Measurements from ENCODE around the gene C1QTNF12. TPM values are rescaled to one million over a fixed set of nuclear protein-coding genes. Genes with fewer than 3 reads are reported as not detected.
A peak's percentile ranks its signal among the peaks of the same experiment; 100 is the strongest.

The C1QTNF12 gene
- total and polyA plus RNA-seq, 7 donors: 0.13 to 1.4 (median 0.86) TPM

GRCh38 chr1:1268284-1268682 is 21.8 kb upstream of the C1QTNF12 start:
- Histone ChIP-seq H3K9me3 (no peaks in the 10 kb centered on the region), H3K36me3 (ENCODE audit: insufficient read depth in 1 of 2, low read depth in 1 of 2) (peaks cover 0 to 58% of the 10 kb centered on the region in 2 donors), H3K27me3 (ENCODE audit: insufficient read depth in 3 of 3, low read length in 2 of 3) (no peaks in the 10 kb centered on the region), H3K4me3 (no peak overlapping the region), H3K27ac (no peak overlapping the region), H3K4me1 (peaks cover 35% of the 10 kb centered on the region)
- no peak for TF ChIP-seq CTCF (IDR thresholded peaks at IDR 0.05)
- DNase-seq: no peak
- 91 to 96% (median 91%) methylated on average over 13 of the region's 13 CpGs for WGBS, 3 donors
- intact Hi-C loops (cut with DNase I): no loop called here
- ATAC-seq: no peak

GRCh38 chr1:1267488-1268283 is 21.2 kb upstream of the C1QTNF12 start:
- intact Hi-C loops (cut with DNase I): no loop called here
- H3K4me1 ChIP-seq: peaks cover 34% of the 10 kb centered on the region
- H3K36me3 ChIP-seq (ENCODE audit: insufficient read depth in 1 of 2, low read depth in 1 of 2): peaks cover 0 to 64% of the 10 kb centered on the region in 2 donors
- H3K27me3 ChIP-seq (ENCODE audit: insufficient read depth in 3 of 3, low read length in 2 of 3): no peaks in the 10 kb centered on the region
- 90 to 95% (median 92%) methylated on average over 39 of the region's 39 CpGs for WGBS, 3 donors
- ATAC-seq: no peak
- no peak overlapping the region for H3K27ac ChIP-seq
- DNase-seq: no peak
- TF ChIP-seq CTCF (IDR thresholded peaks at IDR 0.05): no peak
- no peak overlapping the region for H3K4me3 ChIP-seq
- H3K9me3 ChIP-seq: no peaks in the 10 kb centered on the region

GRCh38 chr1:1264868-1265272 is 18.3 kb upstream of the C1QTNF12 start:
- peaks cover 0 to 85% of the 10 kb centered on the region in 2 donors for H3K36me3 ChIP-seq (ENCODE audit: insufficient read depth in 1 of 2, low read depth in 1 of 2)
- no peak for TF ChIP-seq CTCF (IDR thresholded peaks at IDR 0.05)
- ATAC-seq (peak in 3 of 4 donors; percentile 22 to 25 (median 24)), DNase-seq (no peak)
- H3K27me3 ChIP-seq (ENCODE audit: insufficient read depth in 3 of 3, low read length in 2 of 3): no peaks in the 10 kb centered on the region
- intact Hi-C loops (cut with DNase I): no loop called here
- H3K27ac ChIP-seq: no peak overlapping the region
- 77 to 83% (median 83%) methylated on average over 10 of the region's 10 CpGs for WGBS, 3 donors
- no peaks in the 10 kb centered on the region for H3K9me3 ChIP-seq
- peaks cover 6% of the 10 kb centered on the region for H3K4me1 ChIP-seq
- H3K4me3 ChIP-seq: no peak overlapping the region

GRCh38 chr1:1264026-1264425 is 17.5 kb upstream of the C1QTNF12 start:
- WGBS, 3 donors: 75 to 81% (median 79%) methylated on average over 9 of the region's 9 CpGs
- no peak for ATAC-seq
- intact Hi-C loops (cut with DNase I): no loop called here

More at GRCh38 chr1:1264026-1264425, 17.5 kb upstream of the C1QTNF12 start:
- H3K27ac ChIP-seq: no peak overlapping the region
- no peak for DNase-seq
- no peaks in the 10 kb centered on the region for H3K27me3 ChIP-seq (ENCODE audit: insufficient read depth in 3 of 3, low read length in 2 of 3)
- H3K4me1 ChIP-seq: no peaks in the 10 kb centered on the region
- H3K4me3 ChIP-seq: no peak overlapping the region
- TF ChIP-seq CTCF (IDR thresholded peaks at IDR 0.05): no peak
- H3K36me3 ChIP-seq (ENCODE audit: insufficient read depth in 1 of 2, low read depth in 1 of 2): peaks cover 0 to 93% of the 10 kb centered on the region in 2 donors
- no peaks in the 10 kb centered on the region for H3K9me3 ChIP-seq
